ENCODE measurements around the gene MCMBP.

Gene MCMBP

GRCh38 chr10:119824299-119824698, 48.3 kb downstream of the MCMBP start:
- Histone ChIP-seq H3K4me2 (ENCODE audit: low read length) (no peak overlapping the region), H3K27ac (no peak overlapping the region), H3K4me1 (no peaks in the 10 kb centered on the region), H2AFZ (no peak overlapping the region), H3K9me3 (ENCODE audit: control insufficient read depth, low read length) (no peaks in the 10 kb centered on the region), H3K36me3 (ENCODE audit: control insufficient read depth, insufficient read depth, low read length) (no peaks in the 10 kb centered on the region), H3K4me3 (ENCODE audit: low read depth, low read length) (no peak overlapping the region), H3K9ac (no peak overlapping the region), H3K27me3 (ENCODE audit: control insufficient read depth, insufficient read depth, low read length) (no peaks in the 10 kb centered on the region), H3K79me2 (no peaks in the 10 kb centered on the region)
- TF ChIP-seq CTCF (IDR thresholded peaks at IDR 0.05): no peak

- no peak overlapping the region for H3K4me3 ChIP-seq (ENCODE audit: low read depth, low read length)
- no peak overlapping the region for H3K27ac ChIP-seq
- no peak overlapping the region for H3K4me2 ChIP-seq (ENCODE audit: low read length)
Measured at GRCh38 chr10:119821182-119821581, 51.5 kb downstream of the MCMBP start.

GRCh38 chr10:119818889-119819270, 53.8 kb downstream of the MCMBP start:
- no peak overlapping the region for H3K4me2 ChIP-seq (ENCODE audit: low read length)
- H2AFZ ChIP-seq: peak overlapping the region; percentile 71
- H3K36me3 ChIP-seq (ENCODE audit: control insufficient read depth, insufficient read depth, low read length): no peaks in the 10 kb centered on the region
- H3K27ac ChIP-seq: no peak overlapping the region
- no peak overlapping the region for H3K4me3 ChIP-seq (ENCODE audit: low read depth, low read length)
- no peaks in the 10 kb centered on the region for H3K79me2 ChIP-seq
- H3K27me3 ChIP-seq (ENCODE audit: control insufficient read depth, insufficient read depth, low read length): no peaks in the 10 kb centered on the region
- H3K4me1 ChIP-seq: no peaks in the 10 kb centered on the region
- no peak overlapping the region for H3K9ac ChIP-seq
- TF ChIP-seq CTCF (IDR thresholded peaks at IDR 0.05): no peak
- H3K9me3 ChIP-seq (ENCODE audit: control insufficient read depth, low read length): no peaks in the 10 kb centered on the region

More at GRCh38 chr10:119821182-119821581, 51.5 kb downstream of the MCMBP start:
- H3K79me2 ChIP-seq: no peaks in the 10 kb centered on the region
- no peaks in the 10 kb centered on the region for H3K27me3 ChIP-seq (ENCODE audit: control insufficient read depth, insufficient read depth, low read length)
- H3K9me3 ChIP-seq (ENCODE audit: control insufficient read depth, low read length): no peaks in the 10 kb centered on the region
- no peak for TF ChIP-seq CTCF (IDR thresholded peaks at IDR 0.05)
- no peaks in the 10 kb centered on the region for H3K4me1 ChIP-seq
- H3K9ac ChIP-seq: no peak overlapping the region
- no peaks in the 10 kb centered on the region for H3K36me3 ChIP-seq (ENCODE audit: control insufficient read depth, insufficient read depth, low read length)
- no peak overlapping the region for H2AFZ ChIP-seq

GRCh38 chr10:119817991-119818888, 54.4 kb downstream of the MCMBP start:
- Histone ChIP-seq H3K27me3 (ENCODE audit: control insufficient read depth, insufficient read depth, low read length) (no peaks in the 10 kb centered on the region), H3K9me3 (ENCODE audit: control insufficient read depth, low read length) (no peaks in the 10 kb centered on the region), H3K4me3 (ENCODE audit: low read depth, low read length) (no peak overlapping the region), H3K4me2 (ENCODE audit: low read length) (no peak overlapping the region), H3K27ac (no peak overlapping the region), H3K9ac (no peak overlapping the region), H3K79me2 (no peaks in the 10 kb centered on the region), H3K36me3 (ENCODE audit: control insufficient read depth, insufficient read depth, low read length) (no peaks in the 10 kb centered on the region), H3K4me1 (no peaks in the 10 kb centered on the region), H2AFZ (peak overlapping the region; percentile 71)
- no peak for TF ChIP-seq CTCF (IDR thresholded peaks at IDR 0.05)

- TF ChIP-seq CTCF (IDR thresholded peaks at IDR 0.05): no peak
- Histone ChIP-seq H3K4me2 (ENCODE audit: low read length) (no peak overlapping the region), H2AFZ (no peak overlapping the region), H3K9ac (no peak overlapping the region), H3K4me3 (ENCODE audit: low read depth, low read length) (no peak overlapping the region), H3K27me3 (ENCODE audit: control insufficient read depth, insufficient read depth, low read length) (no peaks in the 10 kb centered on the region), H3K9me3 (ENCODE audit: control insufficient read depth, low read length) (no peaks in the 10 kb centered on the region), H3K27ac (no peak overlapping the region), H3K4me1 (no peaks in the 10 kb centered on the region), H3K79me2 (no peaks in the 10 kb centered on the region), H3K36me3 (ENCODE audit: control insufficient read depth, insufficient read depth, low read length) (no peaks in the 10 kb centered on the region)
Measured at GRCh38 chr10:119815671-119816070, 57.0 kb downstream of the MCMBP start.

All from parathyroid adenoma (tissue), 2 donors.